GM10248 (cell line): Measurements from ENCODE around the gene CFL1.
A peak's percentile ranks its signal among the peaks of the same experiment; 100 is the strongest.

Experiments used
- CTCF ChIA-PET: fragments of 300-600 bp; sonication (Branson Sonifier 250); formaldehyde crosslinking; extraction: SDS; loops from one replicate; lab custom pipeline; 2021; ENCODE audit warnings: antibody characterized with exemption; lab: Yijun Ruan, JAX
- POLR2A ChIA-PET: fragments of 350-650 bp; sonication (Branson Sonifier 250); formaldehyde crosslinking; extraction: SDS; loops from one replicate; lab custom pipeline; 2020; ENCODE audit warnings: antibody characterized with exemption; lab: Yijun Ruan, JAX
- DNase-seq: peaks from one replicate; pipeline ENCODE4 v3.0.0; 2012; ENCODE audit errors: extremely low spot score
- CTCF ChIP-seq: IDR thresholded peaks from 2 replicates; pipeline ENCODE4 v1.5.1; 2012; ENCODE audit warnings: mild to moderate bottlenecking, low read depth; ENCODE audit errors: extremely low read depth, missing control alignments, control extremely low read depth

CFL1 gene

GRCh38 chr11:65880844-65881421 lies 23.0 kb upstream of the CFL1 start:
- no peak for TF ChIP-seq CTCF
- ChIA-PET POLR2A (interaction anchor here (0.6 to 1.0 kb wide), 2 partner anchors 21 to 176 kb away, joined by 3 to 4 read pairs; partner anchors contain the start of gene MUS81), CTCF (interaction anchor here (14.1 to 19.3 kb wide), 3 partner anchors 11 to 108 kb away, joined by 199 to 535 read pairs (median 287); partner anchors contain the start of genes CCDC85B, CFL1, EFEMP2 and FIBP)
- no peak for DNase-seq

DNA sequence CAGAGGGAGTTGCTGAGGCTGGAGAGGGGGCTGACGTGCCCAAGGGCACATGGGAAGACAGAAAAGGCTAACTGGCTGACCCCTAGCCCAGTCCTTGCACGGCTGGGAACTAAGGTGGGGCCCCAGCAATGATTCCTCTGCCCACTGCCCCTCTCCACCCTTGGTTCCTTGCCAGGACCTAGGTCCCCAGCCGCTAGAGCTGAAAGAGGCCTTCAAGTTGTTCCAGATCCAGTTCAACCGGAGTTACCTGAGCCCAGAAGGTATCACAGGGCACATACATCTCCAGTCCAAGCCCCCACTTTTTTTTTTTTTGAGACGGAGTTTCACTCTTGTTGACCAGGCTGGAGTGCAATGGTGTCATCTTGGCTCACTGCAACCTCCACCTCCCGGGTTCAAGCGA lies 22.0 kb upstream of the CFL1 start:
- DNase-seq = no peak
- POLR2A ChIA-PET = no interaction called here
- CTCF ChIA-PET = interaction anchor here (14.1 to 19.3 kb wide), 3 partner anchors 12 to 109 kb away, joined by 199 to 535 read pairs (median 287); partner anchors contain the start of genes CCDC85B, CFL1, EFEMP2 and FIBP
- TF ChIP-seq CTCF = no peak

- ChIA-PET POLR2A (interaction anchor here (0.6 kb wide), 1 partner anchor 20 kb away, joined by 3 read pairs; the partner anchor contains the start of gene MUS81), CTCF (interaction anchor here (14.1 to 19.3 kb wide), 3 partner anchors 13 to 110 kb away, joined by 199 to 535 read pairs (median 287); partner anchors contain the start of genes CCDC85B, CFL1, EFEMP2 and FIBP)
- DNase-seq = no peak
- TF ChIP-seq CTCF = no peak
Observed at GRCh38 chr11:65879617-65880016, 21.6 kb upstream of the CFL1 start, which contains the start of gene CTSW. CTSW (plus strand) TSS chr11:65879837; CDS start chr11:65879855, 18 bp downstream.

- ChIA-PET POLR2A (interaction anchor here (0.5 to 1.0 kb wide), 4 partner anchors 14 to 127 kb away, joined by 3 to 4 read pairs (median 4); partner anchors contain the start of genes CCDC85B and FIBP), CTCF (interaction anchor here (7.1 to 17.2 kb wide), 2 partner anchors 12 to 13 kb away, joined by 133 to 535 read pairs; partner anchors contain the start of genes CCDC85B, CFL1, CTSW and FIBP)
- TF ChIP-seq CTCF = no peak
- peak; percentile 97 for DNase-seq
Observed at GRCh38 chr11:65873318-65874156, 15.6 kb upstream of the CFL1 start.

- ChIA-PET POLR2A (no interaction called here), CTCF (interaction anchor here (1.5 to 17.2 kb wide), 4 partner anchors 12 to 150 kb away, joined by 5 to 535 read pairs (median 72); partner anchors contain the start of genes CCDC85B, CFL1, CTSW and FIBP)
- DNase-seq = no peak
- TF ChIP-seq CTCF = no peak
Observed at GRCh38 chr11:65872586-65873317, 14.8 kb upstream of the CFL1 start, which contains the start of gene EFEMP2. EFEMP2 (minus strand) TSS chr11:65872800; CDS start chr11:65872354, 446 bp downstream.
